Inflammatory macrophage treated with lipopolysaccharide for 4 hours (primary cell): ENCODE measurements around the gene MBNL3.
A peak's percentile ranks its signal among the peaks of the same experiment; 100 is the strongest.

Source experiments
- DNase-seq: peaks from one replicate; pipeline ENCODE4 v3.0.0-alpha.2; 2020

Gene MBNL3

GRCh38 chrX:132413459-132413858, 75.4 kb downstream of the MBNL3 start:
- no peak for DNase-seq

GRCh38 chrX:132412208-132412607, 76.6 kb downstream of the MBNL3 start:
- DNase-seq: no peak

DNA sequence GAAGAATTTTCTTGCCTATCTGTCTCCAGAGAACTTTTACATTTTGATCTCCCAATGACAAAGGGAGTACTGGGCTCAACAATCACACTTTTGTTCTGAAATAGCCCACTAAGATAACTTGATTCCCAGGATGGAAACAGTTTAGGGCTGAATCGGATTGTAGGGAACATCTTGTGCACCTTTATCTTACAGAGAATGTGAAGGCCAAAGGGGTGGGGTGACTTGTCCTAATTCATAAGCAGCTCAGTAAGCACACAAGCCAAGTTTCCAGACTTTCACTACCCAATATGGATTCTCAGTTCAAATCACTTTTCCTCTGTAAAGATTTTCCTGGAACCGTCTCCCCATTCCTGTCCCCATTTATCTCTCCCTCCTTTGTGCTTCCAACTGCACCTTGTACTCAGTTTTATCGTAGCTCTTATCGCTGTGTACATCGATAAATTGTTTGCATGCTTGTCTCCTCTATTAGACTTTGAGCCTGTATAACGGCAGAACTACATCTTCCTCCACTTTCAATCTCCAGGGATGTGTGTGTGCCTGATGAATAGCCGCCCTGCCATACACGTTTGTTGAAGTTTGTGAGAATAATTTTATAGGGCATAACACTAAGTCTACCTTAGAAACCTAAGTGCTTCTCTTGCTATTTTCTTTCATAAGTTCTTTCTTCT, 77.4 kb downstream of the MBNL3 start:
- DNase-seq: no peak

- no peak for DNase-seq
Measured at GRCh38 chrX:132409780-132410556, 78.9 kb downstream of the MBNL3 start.

DNA sequence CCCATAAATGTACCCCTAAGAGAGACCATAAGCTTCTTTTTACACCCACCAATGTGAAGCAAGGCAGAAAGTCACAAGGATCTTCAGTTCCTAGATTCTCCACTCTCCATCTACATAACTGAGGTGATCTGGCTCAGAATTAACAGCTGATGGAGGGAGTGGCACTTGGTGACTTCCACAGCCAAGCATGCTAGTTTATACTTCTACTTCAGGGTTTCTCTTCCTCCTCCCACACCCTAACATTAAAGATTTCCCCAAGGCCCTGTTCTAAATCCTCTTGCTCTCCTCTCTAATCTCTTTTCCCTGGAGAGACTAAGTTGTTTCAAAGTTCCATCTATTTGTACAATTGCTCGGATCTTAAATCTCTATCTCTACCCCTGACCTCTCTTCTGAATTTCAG, 81.1 kb downstream of the MBNL3 start:
- peak; percentile 30 for DNase-seq

DNA sequence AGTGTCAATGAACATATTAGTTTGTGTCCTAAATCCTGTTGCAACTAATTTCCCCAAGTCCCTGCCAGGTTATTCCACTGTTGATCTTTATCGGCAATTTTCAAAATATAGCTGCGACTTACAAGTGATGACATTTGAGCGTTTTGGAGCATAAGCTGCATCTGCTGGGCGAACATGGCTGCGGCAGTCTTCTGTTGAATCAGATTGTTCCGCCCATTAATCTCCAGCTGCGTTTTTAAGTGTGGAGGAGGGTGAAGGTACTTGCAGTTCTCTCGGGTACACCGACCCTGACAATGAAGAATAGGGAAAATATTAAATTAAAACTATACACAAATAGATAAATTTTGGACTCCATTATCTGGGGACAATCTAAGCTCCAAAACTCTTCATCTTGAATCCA, 82.7 kb downstream of the MBNL3 start:
- no peak for DNase-seq

- DNase-seq: no peak
Measured at GRCh38 chrX:132404266-132404665, 84.6 kb downstream of the MBNL3 start.

- no peak for DNase-seq
Measured at GRCh38 chrX:132401935-132402334, 86.9 kb downstream of the MBNL3 start.

DNA sequence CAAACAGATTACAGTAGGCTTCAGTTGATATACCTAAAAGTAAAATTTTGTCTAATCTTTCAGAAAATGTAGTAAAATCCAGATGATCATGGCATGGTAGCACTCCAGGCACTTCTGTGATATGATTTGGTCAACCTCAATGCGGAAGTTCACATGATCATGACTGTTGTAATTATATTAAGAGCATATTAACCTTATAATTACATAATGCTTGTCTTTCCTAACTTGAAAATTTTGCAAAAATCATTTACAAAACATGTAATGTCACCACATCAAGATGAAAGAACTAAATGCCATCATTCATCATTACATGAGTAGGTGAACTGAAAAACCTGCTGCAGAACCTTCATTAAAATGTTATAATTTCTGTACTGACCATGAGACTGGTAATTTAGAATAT, 88.1 kb downstream of the MBNL3 start:
- DNase-seq: peak; percentile 53

- DNase-seq: no peak
Measured at GRCh38 chrX:132395645-132396044, 93.2 kb downstream of the MBNL3 start.

GRCh38 chrX:132395026-132395425, 93.8 kb downstream of the MBNL3 start:
- no peak for DNase-seq

GRCh38 chrX:132394591-132394990, 94.2 kb downstream of the MBNL3 start:
- peak; percentile 47 for DNase-seq

DNA sequence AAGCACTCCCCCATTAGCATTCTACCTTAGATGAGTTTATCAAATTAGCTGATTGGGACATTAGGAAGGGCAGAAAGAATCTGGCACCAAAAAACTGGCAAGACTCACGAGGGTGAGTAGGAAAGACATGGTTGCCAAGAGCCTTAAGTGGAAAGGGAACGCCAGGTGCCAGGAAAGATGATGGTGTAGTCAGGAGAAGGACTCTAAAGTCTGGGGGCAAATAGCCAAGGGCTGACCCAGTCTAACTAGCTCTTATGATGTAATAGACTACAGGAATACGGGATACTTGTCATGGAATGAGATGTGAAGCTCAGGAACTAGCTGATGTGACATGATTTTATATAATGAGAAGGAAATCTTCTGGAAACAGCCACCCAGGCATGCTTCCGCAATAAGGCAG, 94.8 kb downstream of the MBNL3 start:
- DNase-seq: no peak

- DNase-seq: peak; percentile 51
Measured at GRCh38 chrX:132393485-132393884, 95.4 kb downstream of the MBNL3 start.

DNA sequence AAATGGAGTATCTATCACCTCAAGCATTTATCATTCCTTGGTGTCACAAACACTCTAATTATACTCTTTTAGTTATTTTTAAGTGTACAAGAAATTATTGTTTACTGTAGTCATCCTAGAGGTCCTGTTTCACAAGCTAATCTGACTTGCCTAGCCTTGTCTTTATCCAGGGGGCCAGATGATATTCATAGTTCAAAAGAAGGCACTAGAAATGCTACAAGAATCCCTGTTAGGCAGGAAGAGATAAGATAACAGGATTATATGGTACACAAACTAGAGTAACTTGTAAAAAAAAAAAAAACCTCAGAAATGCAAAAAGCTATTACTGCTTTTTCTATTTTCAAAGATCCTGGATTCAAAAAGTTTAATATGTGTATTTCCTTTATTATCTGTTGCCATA, 95.8 kb downstream of the MBNL3 start:
- no peak for DNase-seq

DNA sequence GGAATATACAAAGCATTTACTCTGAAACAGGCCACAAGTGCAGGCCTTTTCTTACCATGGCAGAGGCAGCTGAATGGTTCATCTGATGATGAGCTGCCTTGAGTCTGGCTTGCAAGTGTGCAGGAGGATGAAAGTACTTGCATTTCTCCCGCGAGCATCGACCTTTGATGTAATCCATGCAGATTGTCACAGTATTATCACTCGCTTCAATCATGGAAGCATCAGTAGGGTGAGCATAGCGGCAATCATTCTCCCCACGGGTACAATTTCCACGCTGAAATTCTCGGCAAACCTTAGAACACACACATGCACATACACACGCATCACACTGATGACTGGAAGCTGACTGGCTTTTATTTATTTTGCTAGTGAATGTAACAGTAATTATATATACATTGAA, 98.0 kb downstream of the MBNL3 start:
- DNase-seq: no peak

DNA sequence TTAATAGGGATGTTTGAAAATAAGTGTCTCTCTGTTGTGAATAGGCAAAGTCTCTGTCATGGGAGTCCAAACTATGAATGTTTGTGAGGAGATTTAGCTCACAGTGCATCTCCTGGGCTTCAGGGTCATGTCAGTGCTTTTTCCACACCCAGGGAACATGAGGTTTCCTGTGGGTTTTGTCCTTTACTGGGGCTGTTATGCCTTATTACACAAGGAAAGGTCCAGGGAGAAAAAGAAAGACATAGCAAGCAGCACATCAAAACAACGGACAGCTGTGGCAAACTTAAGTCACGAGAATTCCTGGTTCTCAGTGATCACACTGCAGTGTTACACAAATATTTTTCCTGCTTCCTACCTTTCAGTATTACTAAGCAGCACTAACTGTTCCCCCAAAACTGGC, 99.4 kb downstream of the MBNL3 start:
- no peak for DNase-seq

DNA sequence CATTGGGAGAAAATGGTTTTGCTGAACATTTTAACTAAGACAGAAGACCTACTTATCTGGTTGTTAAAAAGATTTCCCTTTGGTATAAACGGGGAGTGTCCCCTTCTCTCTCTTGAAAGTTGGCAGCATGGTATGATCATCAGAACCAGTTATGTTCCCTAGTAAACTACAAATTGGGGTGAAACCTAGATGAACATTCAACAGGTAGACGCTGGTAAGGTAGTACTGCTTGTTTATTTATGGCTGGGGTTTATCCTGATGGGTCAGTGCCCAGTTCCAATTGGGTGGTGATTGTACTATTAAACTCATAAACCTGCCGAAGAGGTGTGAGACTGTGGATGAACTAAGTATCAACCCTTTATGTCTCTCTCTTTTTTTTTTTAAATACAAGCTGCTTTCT, 100.5 kb downstream of the MBNL3 start:
- DNase-seq: no peak

- no peak for DNase-seq
Measured at GRCh38 chrX:132384301-132384700, 104.5 kb downstream of the MBNL3 start.

- DNase-seq: no peak
Measured at GRCh38 chrX:132382068-132382467, 106.8 kb downstream of the MBNL3 start.

DNA sequence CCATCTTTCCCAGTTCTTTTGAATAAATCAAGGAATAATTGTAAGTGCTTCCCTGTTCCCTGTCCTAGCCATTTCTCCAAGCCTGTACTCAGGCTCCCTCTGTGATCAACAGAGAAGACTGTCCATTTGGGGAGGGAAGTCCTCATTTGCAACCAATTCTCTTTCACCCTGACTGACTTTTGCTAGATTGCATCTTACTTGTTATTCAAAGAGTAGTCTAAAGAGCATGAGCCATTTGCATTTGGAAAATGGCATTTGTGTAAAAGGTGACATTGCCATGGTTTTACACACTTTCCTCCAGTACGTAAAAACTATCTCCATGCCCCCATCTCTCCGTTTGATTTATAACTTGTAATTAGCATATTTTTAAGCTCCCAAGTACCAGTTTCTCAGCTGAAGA, 110.6 kb downstream of the MBNL3 start:
- DNase-seq: no peak

- no peak for DNase-seq
Measured at GRCh38 chrX:132375941-132376340, 112.9 kb downstream of the MBNL3 start.

GRCh38 chrX:132373610-132374009, 115.2 kb downstream of the MBNL3 start:
- no peak for DNase-seq

DNA sequence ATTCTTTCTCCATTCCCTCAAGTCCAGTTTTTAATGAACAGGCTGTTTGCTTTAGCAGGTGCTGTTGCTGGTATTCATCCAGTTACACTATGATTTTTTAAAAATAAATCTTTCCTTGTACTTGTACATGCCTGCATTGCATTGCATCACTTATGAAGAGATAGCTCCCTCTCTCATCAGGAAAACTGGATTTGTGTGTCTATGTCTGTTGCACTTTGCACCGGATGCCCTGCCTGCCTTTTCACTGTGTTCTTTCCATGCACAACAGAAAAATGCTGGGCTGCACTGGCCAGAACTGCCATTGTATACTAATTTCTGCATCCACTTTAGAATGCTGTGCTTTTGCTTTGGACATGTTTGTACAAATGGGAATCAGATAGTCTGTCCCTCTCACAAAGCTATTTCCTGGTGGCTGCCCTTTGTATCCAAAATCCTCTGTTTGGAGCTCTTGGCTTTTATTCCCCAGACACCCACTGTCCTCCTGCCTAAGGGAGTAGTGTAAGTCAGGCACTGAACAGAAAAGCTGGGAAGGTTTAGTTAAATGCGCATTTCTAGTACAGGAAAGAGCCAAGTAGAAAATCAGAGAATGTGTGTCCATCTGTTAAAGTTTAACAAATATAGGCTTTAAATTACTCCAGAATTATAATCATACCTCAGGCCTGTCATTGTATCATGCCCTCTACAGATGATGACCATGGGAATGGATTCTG, 119.1 kb downstream of the MBNL3 start:
- no peak for DNase-seq
